Liver (tissue), 9 donors: ENCODE results near the gene CHRM5. TPM values are rescaled to one million over a fixed set of nuclear protein-coding genes. Genes with fewer than 3 reads are reported as not detected.

Experiments
- DNase-seq: peaks from one replicate; pipeline ENCODE4 v3.0.0-alpha.2; 2017; ENCODE audit warnings: low spot score
- H3K27ac ChIP-seq, 2 donors: one replicate each; pipeline ENCODE4 v1.7.0; 2013; ENCODE audit warnings: inconsistent platforms in 2 of 2, low read length in 2 of 2, control low read depth in 1 of 2, low read depth in 1 of 2, mild to moderate bottlenecking in 1 of 2
- H3K27me3 ChIP-seq, 4 donors: one replicate each; pipeline versions ENCODE4 v1.6.1 to v1.7.0; 2013; ENCODE audit warnings: low read length in 3 of 4, inconsistent platforms in 1 of 4, mild to moderate bottlenecking in 1 of 4, moderate library complexity in 1 of 4; ENCODE audit not compliant: control insufficient read depth in 4 of 4, insufficient read depth in 4 of 4
- H3K36me3 ChIP-seq, 4 donors: one replicate each; pipeline versions ENCODE4 v1.6.1 to v1.7.0; 2013; ENCODE audit warnings: low read length in 3 of 4, mild to moderate bottlenecking in 3 of 4, low read depth in 1 of 4, moderate library complexity in 1 of 4; ENCODE audit not compliant: control insufficient read depth in 4 of 4, insufficient read depth in 3 of 4
- H3K4me1 ChIP-seq, 4 donors: one replicate each; pipeline versions ENCODE4 v1.6.1 to v1.7.0; 2013; ENCODE audit warnings: low read length in 3 of 4, mild to moderate bottlenecking in 3 of 4, moderate library complexity in 1 of 4; ENCODE audit not compliant: control insufficient read depth in 4 of 4, insufficient read depth in 4 of 4
- H3K4me3 ChIP-seq, 3 donors: one replicate each; pipeline versions ENCODE4 v1.6.1 to v1.7.0; 2013; ENCODE audit warnings: low read length in 3 of 3, control low read depth in 1 of 3, low read depth in 1 of 3, mild to moderate bottlenecking in 1 of 3
- H3K9ac ChIP-seq, 2 donors: one replicate each; pipeline ENCODE4 v1.7.0; 2013; ENCODE audit warnings: low read length in 2 of 2, mild to moderate bottlenecking in 2 of 2, moderate library complexity in 2 of 2, control low read depth in 1 of 2, low read depth in 1 of 2
- H3K9me3 ChIP-seq, 4 donors: one replicate each; pipeline versions ENCODE4 v1.6.1 to v1.7.0; 2013; ENCODE audit warnings: low read length in 3 of 4; ENCODE audit not compliant: control insufficient read depth in 4 of 4
- ATF3 ChIP-seq: IDR thresholded peaks from 2 replicates; pipeline ENCODE4 v1.6.1; 2016; ENCODE audit warnings: antibody characterized with exemption
- CTCF ChIP-seq: fragments of 150-350 bp; IDR thresholded peaks from 2 replicates; pipeline ENCODE4 v1.5.1; 2017; ENCODE audit warnings: improper control_type of control experiment, low read depth, low read length; ENCODE audit not compliant: missing input control
- FOXA1 ChIP-seq: IDR thresholded peaks from 2 replicates; pipeline ENCODE4 v1.6.1; 2016; ENCODE audit warnings: antibody characterized with exemption
- FOXA2 ChIP-seq: IDR thresholded peaks from 2 replicates; pipeline ENCODE4 v1.6.1; 2016; ENCODE audit warnings: antibody characterized with exemption
- HNF4A ChIP-seq, 2 donors: conservative IDR thresholded peaks; 2 replicates each; pipeline ENCODE4 v1.6.1; 2016; ENCODE audit warnings: antibody characterized with exemption in 2 of 2, mild to moderate bottlenecking in 2 of 2
- HNF4G ChIP-seq: IDR thresholded peaks from 2 replicates; pipeline ENCODE4 v1.6.1; 2016; ENCODE audit warnings: antibody characterized with exemption
- JUND ChIP-seq, 2 donors: IDR thresholded peaks; 2 replicates each; pipeline ENCODE4 v1.6.1; 2016; ENCODE audit warnings: antibody characterized with exemption in 2 of 2
- MAX ChIP-seq: IDR thresholded peaks from 2 replicates; pipeline ENCODE4 v1.6.1; 2016; ENCODE audit warnings: antibody characterized with exemption
- NR2F2 ChIP-seq: IDR thresholded peaks from 2 replicates; pipeline ENCODE4 v1.6.1; 2016; ENCODE audit warnings: antibody characterized with exemption
- RAD21 ChIP-seq, 2 donors: IDR thresholded peaks; 2 replicates each; pipeline ENCODE4 v1.6.1; 2016; ENCODE audit warnings: antibody characterized with exemption in 2 of 2, mild to moderate bottlenecking in 2 of 2
- REST ChIP-seq: IDR thresholded peaks from 2 replicates; pipeline ENCODE4 v1.6.1; 2016; ENCODE audit warnings: antibody characterized with exemption, mild to moderate bottlenecking
- RXRA ChIP-seq, 2 donors: IDR thresholded peaks; 2 replicates each; pipeline ENCODE4 v1.6.1; 2017 to 2018; ENCODE audit warnings: antibody characterized with exemption in 2 of 2, mild to moderate bottlenecking in 1 of 2
- SP1 ChIP-seq: IDR thresholded peaks from 2 replicates; pipeline ENCODE4 v1.6.1; 2018; ENCODE audit warnings: antibody characterized with exemption, mild to moderate bottlenecking
- YY1 ChIP-seq: IDR thresholded peaks from 2 replicates; pipeline ENCODE4 v1.6.1; 2016; ENCODE audit warnings: antibody characterized with exemption, mild to moderate bottlenecking
- ZBTB33 ChIP-seq: IDR thresholded peaks from 2 replicates; pipeline ENCODE4 v1.6.1; 2016; ENCODE audit warnings: antibody characterized with exemption
- WGBS: extraction: QIAGEN DNeasy Blood & Tissue Kit; methylation state at CpG from one replicate; pipeline ENCODE4 v1.1.7; 2013; 5-methylcytosine and 5-hydroxymethylcytosine counted together
- polyA plus RNA-seq, 2 donors: library from polyadenylated mRNA; stranded (reverse) in 1 of 2; unstranded in 1 of 2; fragments of 200-250 nt in 1 of 2; fragments of >200 nt in 1 of 2; fragmentation: Nextera tagmentation in 1 of 2; extraction: Ambion mirVana in 1 of 2; gene quantifications; one replicate each; pipeline versions ENCODE4 v1.2.1 to v1.2.3, GENCODE V29; 2013 to 2015
- total RNA-seq, 2 donors: library from RNA; depleted of rRNA; stranded (reverse); fragments of >200 nt; gene quantifications; one replicate each; pipeline ENCODE4 v1.2.3, GENCODE V29; 2014
- donor health status: healthy.
- donor health status: healthy.
- donor health status: healthy.
- donor health status: healthy.
- donor health status: healthy.

Gene CHRM5
- total and polyA plus RNA-seq, 4 donors, result 0.38 TPM; not detected in 3

GRCh38 chr15:33956397-33956796, 11.9 kb upstream of the CHRM5 start:
- no peak for DNase-seq
- no peaks in the 10 kb centered on the region for H3K9me3 ChIP-seq
- TF ChIP-seq NR2F2 (no peak), YY1 (no peak), SP1 (no peak), JUND (IDR thresholded peaks at IDR 0.05) (no peak), RAD21 (IDR thresholded peaks at IDR 0.05) (no peak), CTCF (no peak), HNF4G (no peak), REST (no peak), FOXA2 (no peak), HNF4A (conservative IDR thresholded peaks at IDR 0.05) (no peak), FOXA1 (no peak), RXRA (IDR thresholded peaks at IDR 0.05) (no peak), ZBTB33 (no peak), ATF3 (no peak)
- no peak overlapping the region for H3K9ac ChIP-seq
- no peaks in the 10 kb centered on the region for H3K4me1 ChIP-seq
- H3K4me3 ChIP-seq, result no peak overlapping the region
- H3K36me3 ChIP-seq, result no peaks in the 10 kb centered on the region
- no peaks in the 10 kb centered on the region for H3K27me3 ChIP-seq
- no peak overlapping the region for H3K27ac ChIP-seq
- 72% methylated on average over 1 of the region's 1 CpG for WGBS

GRCh38 chr15:33959844-33960548, 8.3 kb upstream of the CHRM5 start:
- 81% methylated on average over 7 of the region's 7 CpGs for WGBS
- DNase-seq, result no peak

More at GRCh38 chr15:33959844-33960548, 8.3 kb upstream of the CHRM5 start:
- no peaks in the 10 kb centered on the region for H3K9me3 ChIP-seq
- H3K27me3 ChIP-seq, result no peaks in the 10 kb centered on the region
- no peak overlapping the region for H3K27ac ChIP-seq
- no peak overlapping the region for H3K4me3 ChIP-seq
- no peaks in the 10 kb centered on the region for H3K36me3 ChIP-seq
- H3K4me1 ChIP-seq, result no peaks in the 10 kb centered on the region
- no peak overlapping the region for H3K9ac ChIP-seq
- TF ChIP-seq MAX, result no peak
- no peak for TF ChIP-seq HNF4G
